Measurements from ENCODE around the gene SFXN5.

The SFXN5 gene

GRCh38 chr2:72921853-72922252 is 149.7 kb downstream of the SFXN5 start:
- TF ChIP-seq, protein P1, sequence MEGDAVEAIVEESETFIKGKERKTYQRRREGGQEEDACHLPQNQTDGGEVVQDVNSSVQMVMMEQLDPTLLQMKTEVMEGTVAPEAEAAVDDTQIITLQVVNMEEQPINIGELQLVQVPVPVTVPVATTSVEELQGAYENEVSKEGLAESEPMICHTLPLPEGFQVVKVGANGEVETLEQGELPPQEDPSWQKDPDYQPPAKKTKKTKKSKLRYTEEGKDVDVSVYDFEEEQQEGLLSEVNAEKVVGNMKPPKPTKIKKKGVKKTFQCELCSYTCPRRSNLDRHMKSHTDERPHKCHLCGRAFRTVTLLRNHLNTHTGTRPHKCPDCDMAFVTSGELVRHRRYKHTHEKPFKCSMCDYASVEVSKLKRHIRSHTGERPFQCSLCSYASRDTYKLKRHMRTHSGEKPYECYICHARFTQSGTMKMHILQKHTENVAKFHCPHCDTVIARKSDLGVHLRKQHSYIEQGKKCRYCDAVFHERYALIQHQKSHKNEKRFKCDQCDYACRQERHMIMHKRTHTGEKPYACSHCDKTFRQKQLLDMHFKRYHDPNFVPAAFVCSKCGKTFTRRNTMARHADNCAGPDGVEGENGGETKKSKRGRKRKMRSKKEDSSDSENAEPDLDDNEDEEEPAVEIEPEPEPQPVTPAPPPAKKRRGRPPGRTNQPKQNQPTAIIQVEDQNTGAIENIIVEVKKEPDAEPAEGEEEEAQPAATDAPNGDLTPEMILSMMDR (IDR thresholded peaks at IDR 0.05; ENCODE audit: low read depth, low read length, missing control alignments): no peak
- H3K4me3 ChIP-seq (replicated peaks; ENCODE audit: low read depth, low read length): no peak overlapping the region
- no peak for DNase-seq (ENCODE audit: extremely low read depth, low read depth)

DNA sequence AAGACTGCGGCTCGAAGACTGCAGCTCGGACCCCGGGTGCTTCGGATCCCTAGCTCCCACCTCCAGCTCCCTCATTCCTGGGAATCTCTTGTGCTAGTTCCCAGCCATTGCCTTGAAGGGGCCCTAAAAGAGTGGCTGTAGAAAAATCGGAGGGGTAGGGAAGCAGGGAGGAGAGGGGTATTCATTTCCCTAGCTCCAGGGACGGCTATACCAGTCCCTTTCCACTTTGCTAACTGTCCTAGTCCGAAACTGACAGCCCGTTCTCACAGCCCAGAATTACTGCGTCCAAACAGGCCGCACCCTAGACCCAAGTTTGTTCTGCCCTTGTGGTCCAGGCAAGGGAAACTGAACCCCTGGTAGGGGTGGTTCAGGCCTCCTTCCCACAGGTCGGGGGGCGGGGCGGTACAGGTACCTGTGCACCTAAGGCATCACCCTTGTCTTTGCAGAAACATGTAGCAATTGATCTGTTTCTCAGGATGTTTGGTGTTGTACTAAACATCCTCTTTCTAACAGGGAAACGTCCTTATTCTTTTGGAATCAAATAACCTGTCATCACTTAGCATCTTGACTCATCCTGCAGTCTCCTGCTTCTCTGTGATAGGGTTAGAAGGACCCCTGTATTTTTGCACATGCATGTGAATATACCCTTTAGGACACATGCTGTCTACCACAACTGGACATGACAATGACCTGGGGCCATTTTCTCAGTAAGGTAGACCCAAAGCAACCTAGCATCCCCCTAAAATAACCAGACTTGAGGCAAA is 150.2 kb downstream of the SFXN5 start:
- TF ChIP-seq, protein P1 (IDR thresholded peaks at IDR 0.05; ENCODE audit: low read depth, low read length, missing control alignments): no peak
- no peak for DNase-seq (ENCODE audit: extremely low read depth, low read depth)
- H3K4me3 ChIP-seq (replicated peaks; ENCODE audit: low read depth, low read length): no peak overlapping the region

DNA sequence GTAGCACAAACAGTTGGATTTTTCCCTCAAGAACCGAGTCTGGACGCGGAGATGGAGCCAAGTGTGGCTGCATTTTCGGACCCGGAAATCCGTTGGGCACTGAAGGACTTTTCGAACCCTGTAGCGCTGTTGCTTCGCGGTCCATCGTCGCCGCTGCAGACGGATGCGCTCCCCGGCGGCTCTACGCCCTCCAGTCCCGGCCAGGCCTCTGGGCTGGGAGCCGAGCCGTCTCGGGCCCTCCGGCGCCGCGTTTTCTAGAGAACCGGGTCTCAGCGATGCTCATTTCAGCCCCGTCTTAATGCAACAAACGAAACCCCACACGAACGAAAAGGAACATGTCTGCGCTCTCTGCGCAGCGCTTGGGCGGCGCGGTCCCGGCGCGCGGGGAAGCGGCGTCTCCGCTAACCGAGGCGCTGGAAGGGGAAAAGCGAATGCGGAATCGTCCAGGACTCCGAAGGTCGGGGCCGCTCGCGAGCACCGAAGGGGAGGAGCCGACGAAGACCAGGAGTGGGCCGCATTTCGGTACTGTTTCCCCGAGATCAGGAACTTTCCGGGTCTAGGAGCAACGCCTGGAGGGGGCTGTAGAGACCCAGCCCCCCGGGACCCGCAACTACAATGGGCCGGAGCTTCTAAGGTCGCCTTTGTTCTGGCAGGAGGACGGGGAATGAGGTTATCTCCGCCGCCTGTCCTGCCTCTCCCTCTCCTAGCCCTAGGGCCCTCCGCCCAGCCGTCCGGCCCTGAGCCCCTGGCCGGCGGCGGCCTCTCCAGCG is 151.0 kb downstream of the SFXN5 start:
- H3K4me3 ChIP-seq (replicated peaks; ENCODE audit: low read depth, low read length): no peak overlapping the region

GRCh38 chr2:72919414-72920317 is 151.8 kb downstream of the SFXN5 start:
- TF ChIP-seq, protein P1 (IDR thresholded peaks at IDR 0.05; ENCODE audit: low read depth, low read length, missing control alignments): no peak
- no peak overlapping the region for H3K4me3 ChIP-seq (replicated peaks; ENCODE audit: low read depth, low read length)
- no peak for DNase-seq (ENCODE audit: extremely low read depth, low read depth)

More for the DNA sequence above, 151.0 kb downstream of the SFXN5 start:
- DNase-seq (ENCODE audit: extremely low read depth, low read depth): no peak
- TF ChIP-seq, protein P1 (IDR thresholded peaks at IDR 0.05; ENCODE audit: low read depth, low read length, missing control alignments): no peak

DNA sequence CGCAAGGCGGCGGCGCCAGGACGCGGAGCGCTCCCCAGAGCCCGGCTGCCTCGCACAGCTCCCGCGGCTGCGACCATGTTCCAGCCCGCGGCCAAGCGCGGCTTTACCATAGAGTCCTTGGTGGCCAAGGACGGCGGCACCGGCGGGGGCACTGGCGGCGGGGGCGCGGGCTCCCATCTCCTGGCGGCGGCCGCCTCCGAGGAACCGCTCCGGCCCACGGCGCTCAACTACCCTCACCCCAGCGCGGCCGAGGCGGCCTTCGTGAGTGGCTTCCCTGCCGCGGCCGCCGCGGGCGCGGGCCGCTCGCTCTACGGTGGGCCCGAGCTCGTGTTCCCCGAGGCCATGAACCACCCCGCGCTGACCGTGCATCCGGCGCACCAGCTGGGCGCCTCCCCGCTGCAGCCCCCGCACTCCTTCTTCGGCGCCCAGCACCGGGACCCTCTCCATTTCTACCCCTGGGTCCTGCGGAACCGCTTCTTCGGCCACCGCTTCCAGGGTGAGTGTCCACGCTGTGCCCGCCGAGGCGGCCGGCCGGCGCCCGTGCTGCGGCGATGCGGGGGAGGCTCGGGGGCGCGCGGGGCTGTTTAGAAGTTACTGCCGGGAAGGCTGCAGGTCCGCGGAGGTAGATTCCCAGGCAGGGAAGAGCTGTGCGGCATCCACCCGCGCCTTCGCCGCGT is 153.5 kb downstream of the SFXN5 start:
- TF ChIP-seq, protein P1 (IDR thresholded peaks at IDR 0.05; ENCODE audit: low read depth, low read length, missing control alignments): no peak
- H3K4me3 ChIP-seq (replicated peaks; ENCODE audit: low read depth, low read length): no peak overlapping the region
- DNase-seq (ENCODE audit: extremely low read depth, low read depth): no peak

All from HFF-Myc (cell line).